HepG2 (cell line): ENCODE results near the gene CNNM2.
A peak's percentile ranks its signal among the peaks of the same experiment; 100 is the strongest.

Experiments used
- BHLHE40 ChIP-seq: IDR thresholded peaks from 2 replicates; pipeline ENCODE4 v1.6.1; 2011; ENCODE audit warnings: low read length, improper control_type of control experiment
- CTCF ChIP-seq: sonication (generic); formaldehyde crosslinking; IDR thresholded peaks from 2 replicates; pipeline ENCODE4 v1.5.0; 2020; ENCODE audit warnings: mild to moderate bottlenecking, missing genetic modification reagents, moderate library complexity
- HOMEZ ChIP-seq: IDR thresholded peaks from 2 replicates; pipeline ENCODE4 v1.6.1; 2016; ENCODE audit warnings: low read depth
- IRF2 ChIP-seq: IDR thresholded peaks from 2 replicates; pipeline ENCODE4 v1.6.1; 2018; ENCODE audit warnings: missing genetic modification reagents, missing compliant biosample characterization
- MTF2 ChIP-seq: sonication (generic); formaldehyde crosslinking; IDR thresholded peaks from 2 replicates; pipeline ENCODE4 v1.5.0; 2020; ENCODE audit warnings: missing genetic modification reagents, borderline replicate concordance
- RNF219 ChIP-seq: sonication (generic); formaldehyde crosslinking; IDR thresholded peaks from 2 replicates; pipeline ENCODE4 v1.5.0; 2020; ENCODE audit warnings: mild to moderate bottlenecking, missing genetic modification reagents
- ZFP36L2 ChIP-seq: sonication (generic); formaldehyde crosslinking; IDR thresholded peaks from 2 replicates; pipeline ENCODE4 v1.4.0; 2020; ENCODE audit warnings: missing genetic modification reagents
- ZNF616 ChIP-seq: sonication (generic); formaldehyde crosslinking; IDR thresholded peaks from 2 replicates; pipeline ENCODE4 v1.5.0; 2020; ENCODE audit warnings: low read depth, mild to moderate bottlenecking, missing genetic modification reagents
- ZNF670 ChIP-seq: sonication (generic); formaldehyde crosslinking; IDR thresholded peaks from 2 replicates; pipeline ENCODE4 v1.8.0; 2022; ENCODE audit warnings: mild to moderate bottlenecking, missing genetic modification reagents, borderline replicate concordance

- TF ChIP-seq ZNF616 (CRISPR knock-in tag) = no peak; the same call in 1 of the 2 replicates
- TF ChIP-seq RNF219 = no peak; the same call in 1 of the 2 replicates
- no peak for TF ChIP-seq ZFP36L2 (CRISPR knock-in tag)
- peak; percentile 98 for TF ChIP-seq CTCF
- no peak for TF ChIP-seq HOMEZ (CRISPR knock-in tag)
- TF ChIP-seq IRF2 (CRISPR knock-in tag) = no peak
- no peak for TF ChIP-seq BHLHE40
- TF ChIP-seq MTF2 (CRISPR knock-in tag) = 0 out of 2 replicates have a peak, but pooled peaks have one; percentile 22
- TF ChIP-seq ZNF670 (CRISPR knock-in tag) = peak; percentile 32; the same call in 1 of the 2 replicates
These were observed 656 bp upstream of the CNNM2 start for GRCh38 chr10:102917314-102917961.
